Activated T-helper 1 cell treated with anti-CD3 and anti-CD28 coated beads, Interleukin-12 subunit alpha, Interleukin-12 subunit beta, Interleukin-2, Interleukin-4 antibody, amounts not matched to agents 30 ng/mL and 10 ng/mL and 1 ng/mL, durations not matched to agents 14 hours and 24 hours and 36 hours (primary cell): ENCODE results near the gene WLS. TPM values are rescaled to one million over a fixed set of nuclear protein-coding genes. Genes with fewer than 3 reads are reported as not detected.

Experiments used
- DNase-seq: peaks from one replicate; pipeline ENCODE4 v3.0.0; 2021; ENCODE audit warnings: low spot score
- H3K27ac Mint-ChIP-seq: one replicate; pipeline ENCODE4 v1.8.0; 2021; ENCODE audit warnings: mild to moderate bottlenecking, mixed read lengths
- H3K27me3 Mint-ChIP-seq: one replicate; pipeline ENCODE4 v1.8.0; 2022; ENCODE audit warnings: mild to moderate bottlenecking, moderate library complexity, mixed read lengths; ENCODE audit not compliant: insufficient read depth
- H3K36me3 Mint-ChIP-seq: one replicate; pipeline ENCODE4 v1.8.0; 2021; ENCODE audit warnings: low read depth, mixed read lengths
- H3K4me1 Mint-ChIP-seq: one replicate; pipeline ENCODE4 v1.8.0; 2021; ENCODE audit warnings: low read depth, mixed read lengths
- H3K4me3 Mint-ChIP-seq: one replicate; pipeline ENCODE4 v1.8.0; 2021; ENCODE audit warnings: mild to moderate bottlenecking, moderate library complexity, mixed read lengths
- H3K9me3 Mint-ChIP-seq: one replicate; pipeline ENCODE4 v1.8.0; 2021; ENCODE audit warnings: mixed read lengths
- intact Hi-C: fragments of 100-400 bp; cut with micrococcal nuclease; formaldehyde crosslinking; loops from one replicate; pipeline ENCODE4 v1.15.1; 2024
- total RNA-seq: library from RNA; stranded (reverse); gene quantifications from 2 replicates; pipeline ENCODE4 v1.2.3, GENCODE V29; 2022

WLS gene
- total RNA-seq, 1 donor from 2014 or later: 0.70 TPM

DNA sequence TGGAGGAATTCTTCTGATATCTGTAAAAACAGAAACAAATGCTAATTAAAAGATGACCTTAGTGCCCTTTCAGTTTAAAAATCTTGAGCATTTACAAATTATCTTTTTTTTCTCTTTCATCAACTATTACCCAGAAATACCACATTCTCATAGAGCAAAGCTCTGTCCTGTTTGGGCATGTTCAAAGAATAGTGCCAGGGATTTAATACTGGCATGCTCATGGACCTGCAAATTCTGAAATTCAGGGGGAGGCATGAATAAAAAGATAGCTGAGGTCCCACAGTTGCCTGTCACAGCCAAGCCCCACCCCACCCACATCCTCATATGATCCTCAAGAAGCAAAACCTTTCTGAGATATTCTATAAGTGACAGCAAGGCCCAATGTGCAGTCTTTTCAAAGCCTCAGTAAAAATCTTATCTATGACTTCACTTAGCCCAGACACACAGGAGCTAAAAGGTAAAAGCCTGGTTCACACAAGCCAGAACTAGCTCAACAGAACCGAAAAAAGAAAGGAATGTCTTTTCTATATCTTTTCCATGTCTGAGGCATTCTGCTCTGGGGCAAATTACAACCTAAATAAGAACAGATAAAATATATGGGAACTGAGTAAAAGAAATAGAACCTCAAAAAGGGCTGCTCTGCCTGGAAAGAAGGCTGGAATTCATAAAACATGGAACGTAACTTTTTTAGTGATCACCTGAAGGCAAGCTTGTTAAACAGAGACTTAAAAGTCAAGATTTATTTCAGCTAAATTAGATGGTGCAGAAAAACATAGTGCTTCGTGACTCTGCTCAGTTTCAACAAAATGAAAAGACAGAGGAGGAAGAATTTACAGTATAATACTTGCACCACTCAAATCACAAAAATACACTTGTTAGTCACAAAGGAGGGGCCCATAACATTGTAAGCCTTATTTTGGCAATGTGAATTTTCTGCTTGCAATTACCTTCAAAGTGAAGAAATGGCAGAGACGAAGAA is 11.0 kb downstream of the WLS start:
- Mint-ChIP-seq H3K4me1 (no peaks in the 10 kb centered on the region), H3K27ac (no peak overlapping the region), H3K9me3 (no peaks in the 10 kb centered on the region), H3K4me3 (no peak overlapping the region), H3K27me3 (peaks cover 9% of the 10 kb centered on the region), H3K36me3 (no peaks in the 10 kb centered on the region)
- intact Hi-C loops: no loop called here
- DNase-seq: no peak

DNA sequence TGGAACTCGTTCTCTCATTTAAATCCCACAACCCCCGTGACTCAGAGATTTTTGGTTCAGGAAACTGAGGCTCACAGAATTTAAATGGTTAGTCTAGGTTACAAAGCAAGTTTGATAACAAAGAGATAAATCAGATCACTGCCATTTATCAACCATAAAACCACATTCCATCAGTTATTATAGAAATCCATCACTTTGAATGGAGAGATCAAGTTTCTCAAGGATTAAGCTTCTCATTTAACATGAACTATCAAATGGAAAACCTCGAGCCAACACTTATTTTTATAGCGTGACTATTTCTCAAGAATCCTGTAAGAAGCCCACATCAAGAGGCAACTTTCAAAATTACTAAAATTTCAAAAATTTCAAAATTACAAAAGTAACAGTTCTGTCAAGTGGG is 11.9 kb downstream of the WLS start:
- Mint-ChIP-seq H3K27me3 (peaks cover 10% of the 10 kb centered on the region), H3K27ac (no peak overlapping the region), H3K36me3 (no peaks in the 10 kb centered on the region), H3K9me3 (no peaks in the 10 kb centered on the region), H3K4me1 (no peaks in the 10 kb centered on the region), H3K4me3 (no peak overlapping the region)
- intact Hi-C loops: no loop called here
- no peak for DNase-seq

DNA sequence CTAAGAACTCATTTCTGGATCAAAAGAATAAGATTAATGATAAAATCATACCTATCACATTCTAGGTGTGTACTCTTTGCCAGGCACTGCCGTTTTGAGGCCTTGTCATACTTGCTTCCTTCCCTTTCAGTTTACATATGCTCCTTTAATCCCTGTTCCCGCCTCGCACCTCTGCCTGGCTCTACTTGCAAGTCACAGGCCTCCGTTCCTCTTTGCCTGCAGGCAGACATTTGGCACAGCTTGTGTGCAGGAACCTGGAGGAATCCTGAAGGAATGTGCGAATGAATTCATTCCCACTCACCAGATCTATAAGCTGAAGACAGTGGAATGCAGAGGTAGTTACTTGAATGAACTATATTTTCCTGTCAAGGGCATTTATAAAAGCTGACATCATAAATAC is 13.8 kb downstream of the WLS start:
- DNase-seq: no peak
- intact Hi-C loops: no loop called here
- Mint-ChIP-seq H3K4me3 (no peak overlapping the region), H3K4me1 (no peaks in the 10 kb centered on the region), H3K9me3 (no peaks in the 10 kb centered on the region), H3K36me3 (no peaks in the 10 kb centered on the region), H3K27ac (no peak overlapping the region), H3K27me3 (peaks cover 10% of the 10 kb centered on the region)

DNA sequence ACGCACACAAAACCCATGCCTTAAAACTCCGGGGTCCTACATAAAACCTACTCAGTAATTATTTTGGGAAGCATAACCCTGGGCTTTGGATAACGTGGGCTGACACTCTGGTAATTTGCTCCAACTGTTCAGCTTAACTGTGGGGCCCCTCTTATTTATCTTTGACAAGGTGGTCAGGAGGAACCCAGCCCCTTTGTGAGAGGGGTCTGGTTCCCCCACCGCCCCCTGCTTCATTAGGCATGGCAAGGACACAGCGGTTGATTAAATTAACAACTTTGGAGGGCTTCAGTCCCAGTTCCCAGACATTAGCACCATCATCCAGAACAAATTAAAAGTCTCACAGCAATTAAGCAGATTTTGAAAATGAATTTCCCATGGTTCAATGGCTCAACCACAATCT is 14.7 kb downstream of the WLS start:
- Mint-ChIP-seq H3K4me1 (no peaks in the 10 kb centered on the region), H3K9me3 (no peaks in the 10 kb centered on the region), H3K4me3 (no peak overlapping the region), H3K27ac (no peak overlapping the region), H3K27me3 (peaks cover 9% of the 10 kb centered on the region), H3K36me3 (no peaks in the 10 kb centered on the region)
- no peak for DNase-seq
- intact Hi-C loops: no loop called here

DNA sequence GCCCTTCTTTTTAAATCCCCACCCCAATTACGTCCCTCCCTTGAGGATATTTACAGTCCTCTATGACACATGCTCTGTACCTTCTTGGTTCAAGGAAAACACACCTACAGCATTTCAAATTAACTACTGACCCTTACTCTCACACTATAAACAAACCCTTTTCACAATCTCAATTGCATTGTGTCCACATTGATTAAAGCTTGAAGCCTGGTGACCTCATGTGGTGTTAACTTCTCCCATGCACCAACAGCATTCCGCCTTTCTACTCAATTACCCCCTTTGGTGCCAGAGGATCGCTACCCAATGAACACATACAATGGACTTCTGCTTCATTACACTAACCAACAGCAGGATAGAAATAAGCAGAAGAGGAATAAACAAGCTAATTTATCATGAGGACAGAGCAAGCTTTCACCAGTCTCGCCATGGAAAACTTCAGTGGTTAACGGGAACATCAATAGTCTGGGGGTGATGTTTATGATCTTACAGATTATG is 15.2 kb downstream of the WLS start:
- no peak for DNase-seq
- intact Hi-C loops: no loop called here
- Mint-ChIP-seq H3K27me3 (peaks cover 7% of the 10 kb centered on the region), H3K4me1 (no peaks in the 10 kb centered on the region), H3K27ac (no peak overlapping the region), H3K9me3 (no peaks in the 10 kb centered on the region), H3K36me3 (no peaks in the 10 kb centered on the region), H3K4me3 (no peak overlapping the region)

DNA sequence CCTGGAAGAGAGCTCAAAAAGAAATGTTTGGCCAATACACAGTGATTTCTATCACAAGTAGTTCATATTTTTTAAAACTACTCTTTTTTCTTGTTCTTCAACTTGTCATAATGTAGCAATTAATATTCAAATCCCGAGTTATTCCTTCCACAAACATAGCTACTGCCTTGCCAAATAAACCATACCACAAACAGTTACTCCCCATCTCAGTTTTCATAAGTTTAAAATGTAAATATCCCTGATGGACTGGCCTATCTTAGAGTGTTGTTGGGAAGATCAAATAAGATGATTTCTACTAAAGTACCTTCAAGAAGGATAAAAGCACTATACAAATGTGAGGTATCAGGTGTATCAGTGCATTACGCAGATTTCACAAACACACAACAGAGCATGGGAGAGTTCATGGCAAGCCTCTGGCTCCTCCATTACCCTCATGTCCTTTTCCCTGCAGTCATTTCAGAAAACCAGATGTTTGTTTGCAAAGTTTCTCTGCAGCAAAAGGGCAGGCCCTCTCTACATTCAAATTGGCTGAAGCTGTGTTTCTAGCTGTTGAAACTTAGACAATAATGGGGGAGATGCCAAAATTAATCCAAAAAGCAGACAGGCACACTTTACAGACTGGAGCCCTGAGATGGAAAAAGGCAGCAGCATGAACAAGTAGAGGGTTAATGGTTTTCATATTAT is 16.1 kb downstream of the WLS start:
- Mint-ChIP-seq H3K4me3 (no peak overlapping the region), H3K27me3 (peaks cover 4% of the 10 kb centered on the region), H3K36me3 (no peaks in the 10 kb centered on the region), H3K4me1 (no peaks in the 10 kb centered on the region), H3K27ac (no peak overlapping the region), H3K9me3 (no peaks in the 10 kb centered on the region)
- intact Hi-C loops: no loop called here
- DNase-seq: no peak

DNA sequence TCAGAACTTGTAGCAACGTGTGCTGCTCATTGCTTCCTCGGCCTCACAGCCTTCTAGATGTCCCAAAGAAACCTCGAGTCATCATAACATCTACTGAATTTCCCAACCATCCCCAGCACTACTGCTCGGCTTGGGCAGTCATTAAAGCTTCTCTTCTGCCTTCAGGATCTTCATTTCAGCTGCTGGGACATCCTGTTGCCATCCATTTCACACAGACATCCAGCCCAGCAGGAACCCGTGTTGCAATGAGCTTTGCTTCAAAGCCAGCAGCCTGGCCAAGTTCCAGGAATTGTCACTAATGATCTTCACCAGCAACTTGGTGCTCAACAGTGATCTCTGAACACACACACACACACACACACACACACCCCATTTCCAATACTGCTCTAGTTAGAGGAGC is 18.5 kb downstream of the WLS start:
- peaks cover 4% of the 10 kb centered on the region for H3K27me3 Mint-ChIP-seq
- no peaks in the 10 kb centered on the region for H3K4me1 Mint-ChIP-seq
- no peak overlapping the region for H3K27ac Mint-ChIP-seq
- H3K36me3 Mint-ChIP-seq: no peaks in the 10 kb centered on the region
- H3K9me3 Mint-ChIP-seq: no peaks in the 10 kb centered on the region
- intact Hi-C loops: no loop called here
- no peak overlapping the region for H3K4me3 Mint-ChIP-seq
- no peak for DNase-seq

DNA sequence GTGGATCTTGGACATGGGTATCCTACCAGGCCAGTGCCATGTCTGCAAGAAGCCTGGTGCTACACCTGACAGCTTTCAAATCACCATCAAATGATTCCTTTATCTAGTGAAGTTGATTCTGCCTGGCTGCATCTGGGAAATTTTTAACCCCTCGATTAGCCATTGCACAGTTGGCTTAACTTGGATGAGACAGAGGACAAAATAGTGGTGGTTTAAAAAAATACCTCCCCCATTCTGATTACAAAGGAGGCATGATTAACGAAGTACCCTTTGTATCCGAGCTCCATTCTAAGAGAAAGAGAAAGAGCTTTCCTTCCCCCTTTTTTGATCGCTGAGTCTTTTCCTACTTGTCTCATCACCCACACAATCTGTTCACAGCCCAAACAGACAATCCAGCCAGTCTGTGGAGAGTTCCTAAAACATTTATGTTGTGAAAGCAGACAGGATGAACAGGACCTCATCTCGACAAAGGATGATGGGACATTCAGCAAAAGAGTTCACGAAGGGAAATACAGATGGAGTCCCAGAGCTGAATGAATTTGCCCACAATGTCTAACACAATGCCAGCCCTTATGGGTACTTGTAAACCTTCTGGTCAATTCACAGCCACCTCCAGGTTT is 20.5 kb downstream of the WLS start:
- no peaks in the 10 kb centered on the region for H3K9me3 Mint-ChIP-seq
- intact Hi-C loops: no loop called here
- H3K4me3 Mint-ChIP-seq: no peak overlapping the region
- H3K27ac Mint-ChIP-seq: no peak overlapping the region
- H3K27me3 Mint-ChIP-seq: peaks cover 6% of the 10 kb centered on the region
- H3K36me3 Mint-ChIP-seq: no peaks in the 10 kb centered on the region
- DNase-seq: no peak
- no peaks in the 10 kb centered on the region for H3K4me1 Mint-ChIP-seq

DNA sequence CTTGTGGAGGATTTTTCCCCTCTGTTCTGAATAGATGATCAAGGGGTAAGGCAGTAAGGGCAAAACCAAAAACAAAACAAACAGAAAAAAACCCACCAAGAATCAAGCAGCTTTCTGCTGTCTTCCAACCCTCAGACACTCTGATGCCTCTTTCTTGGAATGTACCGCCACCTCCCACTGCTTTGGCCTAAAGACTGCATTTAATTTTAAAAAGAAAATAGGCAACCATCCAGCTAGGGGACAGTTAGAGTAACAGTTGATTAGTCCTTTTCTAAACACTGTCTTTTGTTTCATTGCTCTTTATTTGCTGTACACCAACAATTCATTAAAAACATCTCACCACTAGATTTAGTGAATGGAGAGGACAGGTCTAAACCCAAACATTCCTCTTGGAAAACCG is 21.5 kb downstream of the WLS start:
- H3K9me3 Mint-ChIP-seq: no peaks in the 10 kb centered on the region
- no peaks in the 10 kb centered on the region for H3K36me3 Mint-ChIP-seq
- no peak overlapping the region for H3K27ac Mint-ChIP-seq
- no peak overlapping the region for H3K4me3 Mint-ChIP-seq
- no peak for DNase-seq
- no peaks in the 10 kb centered on the region for H3K4me1 Mint-ChIP-seq
- intact Hi-C loops: no loop called here
- H3K27me3 Mint-ChIP-seq: peaks cover 7% of the 10 kb centered on the region

DNA sequence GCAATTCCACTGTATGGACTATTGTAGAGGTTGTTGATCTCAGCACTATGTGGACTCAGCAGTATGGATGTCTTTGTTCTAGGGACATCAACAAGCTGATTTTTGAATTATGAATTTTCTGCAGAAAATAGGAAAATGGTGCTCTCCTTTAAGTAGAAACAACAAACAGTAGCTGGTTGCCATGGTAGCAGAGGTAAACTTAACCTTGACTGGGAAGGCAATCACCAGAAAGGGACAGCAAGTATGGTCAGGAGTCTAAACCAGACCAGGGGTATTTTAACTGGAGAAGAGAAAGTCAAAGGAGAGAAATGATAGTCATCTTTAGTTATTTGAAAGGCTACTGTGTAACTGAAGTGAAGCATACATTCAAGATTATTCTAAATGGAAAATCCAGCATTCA is 22.3 kb downstream of the WLS start:
- Mint-ChIP-seq H3K4me1 (no peaks in the 10 kb centered on the region), H3K36me3 (no peaks in the 10 kb centered on the region), H3K27me3 (peaks cover 8% of the 10 kb centered on the region), H3K27ac (no peak overlapping the region), H3K9me3 (no peaks in the 10 kb centered on the region), H3K4me3 (no peak overlapping the region)
- DNase-seq: no peak
- intact Hi-C loops: no loop called here

DNA sequence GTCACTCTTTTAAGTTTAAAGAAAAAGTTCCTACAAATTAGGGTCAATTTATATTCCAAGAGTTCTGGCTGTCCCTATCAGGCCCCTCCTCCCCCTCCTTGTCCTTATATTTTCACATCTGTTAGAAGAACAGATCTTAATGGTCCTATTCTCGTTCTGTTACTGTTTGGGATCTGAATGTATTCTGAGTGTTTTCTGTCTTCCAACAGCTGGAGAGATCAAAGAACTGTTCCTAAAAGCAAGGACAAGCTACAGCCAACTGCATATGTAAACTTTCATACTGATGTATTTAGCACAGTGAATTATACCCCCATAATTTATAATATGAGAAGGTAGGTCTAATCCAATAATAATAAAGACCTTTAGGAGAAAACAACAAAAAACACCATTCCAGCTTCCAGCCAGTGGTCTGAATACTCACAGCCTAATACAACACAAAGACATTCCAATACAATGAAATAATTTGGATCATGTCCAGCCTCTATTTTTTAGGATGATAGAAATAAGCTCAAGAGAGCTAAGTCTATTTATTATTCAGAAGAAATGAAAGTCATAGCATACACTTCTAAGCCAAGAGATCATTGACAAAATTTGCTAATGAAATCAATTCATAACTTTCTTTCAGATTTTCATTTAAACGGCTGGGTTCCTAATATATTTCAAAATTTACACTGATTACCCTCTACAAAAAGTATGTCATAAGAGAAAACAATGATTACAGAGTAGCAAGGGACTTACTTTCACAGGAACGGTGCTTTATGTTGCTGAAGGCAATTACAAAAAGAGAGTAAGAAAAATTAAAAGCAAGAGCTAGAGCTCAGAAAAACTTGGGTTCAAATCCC is 25.3 kb downstream of the WLS start:
- no peak for DNase-seq
- H3K4me3 Mint-ChIP-seq: no peak overlapping the region
- H3K27ac Mint-ChIP-seq: no peak overlapping the region
- peaks cover 8% of the 10 kb centered on the region for H3K27me3 Mint-ChIP-seq
- H3K9me3 Mint-ChIP-seq: no peaks in the 10 kb centered on the region
- intact Hi-C loops: no loop called here
- H3K4me1 Mint-ChIP-seq: no peaks in the 10 kb centered on the region
- H3K36me3 Mint-ChIP-seq: no peaks in the 10 kb centered on the region

DNA sequence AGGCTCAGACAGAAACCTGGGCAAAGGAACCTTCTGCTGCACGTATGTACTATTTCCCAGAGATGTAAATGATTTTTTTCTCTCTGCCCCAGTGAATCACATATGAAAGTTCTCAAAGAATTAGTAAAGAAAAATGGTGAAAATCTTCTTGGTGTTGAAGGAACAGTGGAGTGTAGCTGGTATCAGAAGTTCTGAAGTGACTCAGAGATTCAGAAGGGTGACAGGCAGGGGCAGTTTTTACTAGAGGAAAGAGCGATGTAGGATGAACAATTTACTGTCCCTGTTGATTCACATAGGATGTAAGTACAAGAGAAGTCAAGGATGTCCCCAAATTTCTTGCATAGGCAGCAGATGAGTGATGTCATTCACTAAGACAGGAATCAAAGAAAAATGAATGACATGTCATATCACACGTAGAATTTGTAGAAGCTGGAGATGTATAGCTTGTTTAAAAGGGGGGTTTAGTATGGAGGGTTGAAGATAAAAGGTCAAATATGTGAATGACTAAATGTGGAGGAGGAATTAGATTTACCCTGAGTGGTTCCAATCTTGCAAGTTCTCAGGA is 26.4 kb downstream of the WLS start:
- Mint-ChIP-seq H3K9me3 (no peaks in the 10 kb centered on the region), H3K4me3 (no peak overlapping the region), H3K27ac (no peak overlapping the region), H3K27me3 (peaks cover 8% of the 10 kb centered on the region), H3K36me3 (no peaks in the 10 kb centered on the region), H3K4me1 (no peaks in the 10 kb centered on the region)
- no peak for DNase-seq
- intact Hi-C loops: no loop called here
